Parathyroid adenoma (tissue), 2 donors: ENCODE data around the gene IGF1.

Experiments
- H2AFZ ChIP-seq: fragments of 300-600 bp; sonication (generic); one replicate; pipeline ENCODE4 v1.7.0; 2017; ENCODE audit warnings: antibody characterized with exemption, mild to moderate bottlenecking
- H3K27ac ChIP-seq: fragments of 300-600 bp; sonication (generic); one replicate; pipeline ENCODE4 v1.7.0; 2017
- H3K27me3 ChIP-seq: fragments of 300-600 bp; sonication (generic); one replicate; pipeline ENCODE4 v1.7.0; 2017; ENCODE audit warnings: low read length; ENCODE audit not compliant: control insufficient read depth, insufficient read depth
- H3K36me3 ChIP-seq: fragments of 300-600 bp; sonication (generic); one replicate; pipeline ENCODE4 v1.7.0; 2017; ENCODE audit warnings: low read length; ENCODE audit not compliant: control insufficient read depth, insufficient read depth
- H3K4me1 ChIP-seq: fragments of 300-600 bp; sonication (generic); one replicate; pipeline ENCODE4 v1.7.0; 2017; ENCODE audit warnings: control low read depth
- H3K4me2 ChIP-seq: fragments of 300-600 bp; sonication (generic); one replicate; pipeline ENCODE4 v1.7.0; 2017; ENCODE audit warnings: low read length
- H3K4me3 ChIP-seq: fragments of 300-600 bp; sonication (generic); one replicate; pipeline ENCODE4 v1.7.0; 2017; ENCODE audit warnings: low read depth, low read length
- H3K79me2 ChIP-seq: fragments of 300-600 bp; sonication (generic); one replicate; pipeline ENCODE4 v1.7.0; 2017; ENCODE audit warnings: control low read depth
- H3K9ac ChIP-seq: fragments of 300-600 bp; sonication (generic); one replicate; pipeline ENCODE4 v1.7.0; 2017; ENCODE audit warnings: mild to moderate bottlenecking
- H3K9me3 ChIP-seq: fragments of 300-600 bp; sonication (generic); one replicate; pipeline ENCODE4 v1.7.0; 2017; ENCODE audit warnings: low read length; ENCODE audit not compliant: control insufficient read depth
- CTCF ChIP-seq: fragments of 300-600 bp; sonication (generic); IDR thresholded peaks from one replicate; pipeline ENCODE4 v1.7.0; 2017; ENCODE audit warnings: antibody characterized with exemption, mild to moderate bottlenecking
- donor health status: primary hyperparathyroidism.

IGF1 gene

GRCh38 chr12:102438827-102439210 is 41.5 kb downstream of the IGF1 start:
- no peaks in the 10 kb centered on the region for H3K27me3 ChIP-seq
- H3K36me3 ChIP-seq = no peaks in the 10 kb centered on the region
- H3K27ac ChIP-seq = no peak overlapping the region
- H3K4me1 ChIP-seq = no peaks in the 10 kb centered on the region
- no peak overlapping the region for H3K4me3 ChIP-seq
- no peak overlapping the region for H3K9ac ChIP-seq
- no peaks in the 10 kb centered on the region for H3K9me3 ChIP-seq
- no peak overlapping the region for H2AFZ ChIP-seq
- H3K79me2 ChIP-seq = no peaks in the 10 kb centered on the region
- no peak overlapping the region for H3K4me2 ChIP-seq
- TF ChIP-seq CTCF = no peak

DNA sequence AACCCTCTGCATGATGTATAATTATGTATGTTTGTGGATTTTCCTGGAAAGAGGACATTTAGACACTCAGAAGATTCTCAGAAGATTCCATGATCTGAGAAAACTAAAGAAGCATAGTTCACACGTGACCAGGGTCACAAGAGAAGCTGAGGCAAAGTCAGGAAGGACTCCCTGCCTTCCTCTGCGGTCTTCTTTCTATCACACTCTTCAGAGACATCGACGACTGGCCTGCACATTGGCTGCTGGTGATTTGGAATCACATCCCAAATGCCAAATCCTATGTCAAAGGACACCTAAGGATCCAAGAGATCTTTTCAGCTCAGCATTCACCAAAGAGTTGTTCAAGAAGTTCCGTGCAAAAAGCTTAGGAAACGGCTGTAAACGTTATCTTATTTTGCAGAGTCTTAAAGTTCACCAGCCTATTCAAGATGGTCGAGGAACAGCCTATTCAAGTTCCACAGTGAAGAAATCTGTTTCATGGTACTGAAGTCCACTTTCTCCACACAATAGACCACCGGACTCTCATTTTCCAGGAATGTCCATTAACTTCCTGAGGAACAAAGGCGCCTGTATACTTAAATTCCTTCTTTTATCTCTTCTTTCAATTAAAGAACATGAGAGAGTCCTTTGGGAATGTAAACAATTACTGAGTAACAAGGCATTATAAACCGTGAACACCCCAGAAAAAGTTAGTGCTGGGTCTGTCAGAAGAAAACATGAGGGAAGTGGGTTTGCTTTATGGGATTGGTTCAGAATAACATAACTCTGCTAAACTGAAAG is 42.1 kb downstream of the IGF1 start:
- Histone ChIP-seq H3K4me1 (no peaks in the 10 kb centered on the region), H2AFZ (no peak overlapping the region), H3K27me3 (no peaks in the 10 kb centered on the region), H3K4me3 (no peak overlapping the region), H3K27ac (no peak overlapping the region), H3K9ac (no peak overlapping the region), H3K9me3 (no peaks in the 10 kb centered on the region), H3K79me2 (no peaks in the 10 kb centered on the region), H3K36me3 (no peaks in the 10 kb centered on the region), H3K4me2 (no peak overlapping the region)
- no peak for TF ChIP-seq CTCF

GRCh38 chr12:102437511-102437910 is 42.9 kb downstream of the IGF1 start:
- Histone ChIP-seq H2AFZ (no peak overlapping the region), H3K9ac (no peak overlapping the region), H3K27ac (no peak overlapping the region), H3K4me3 (no peak overlapping the region), H3K27me3 (no peaks in the 10 kb centered on the region), H3K4me1 (no peaks in the 10 kb centered on the region), H3K36me3 (no peaks in the 10 kb centered on the region), H3K4me2 (no peak overlapping the region), H3K79me2 (no peaks in the 10 kb centered on the region), H3K9me3 (no peaks in the 10 kb centered on the region)
- TF ChIP-seq CTCF = no peak

DNA sequence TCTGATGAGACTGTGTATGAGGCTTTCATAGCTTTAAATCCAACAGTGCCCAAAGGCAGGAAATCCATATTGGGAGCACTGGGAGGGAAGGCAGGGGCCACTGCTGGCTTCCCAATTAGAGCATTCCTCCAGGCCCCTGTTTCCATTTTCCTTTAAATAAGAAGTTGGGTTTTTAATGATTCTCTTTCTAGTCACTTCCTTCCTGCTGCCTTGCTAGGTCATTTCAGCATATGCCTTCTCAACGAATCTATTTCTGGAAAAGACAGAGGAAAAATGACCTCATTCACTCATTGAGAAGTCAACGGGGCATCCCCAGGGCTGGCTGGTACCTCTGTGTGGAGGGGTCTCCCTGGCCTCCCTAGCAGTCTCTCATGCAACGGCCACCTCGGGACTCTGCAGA is 43.5 kb downstream of the IGF1 start:
- Histone ChIP-seq H3K27ac (no peak overlapping the region), H3K9ac (no peak overlapping the region), H3K4me3 (no peak overlapping the region), H3K79me2 (no peaks in the 10 kb centered on the region), H3K27me3 (no peaks in the 10 kb centered on the region), H3K4me1 (no peaks in the 10 kb centered on the region), H3K36me3 (no peaks in the 10 kb centered on the region), H2AFZ (no peak overlapping the region), H3K4me2 (no peak overlapping the region), H3K9me3 (no peaks in the 10 kb centered on the region)
- no peak for TF ChIP-seq CTCF

GRCh38 chr12:102435827-102436436 is 44.4 kb downstream of the IGF1 start:
- Histone ChIP-seq H3K4me1 (no peaks in the 10 kb centered on the region), H2AFZ (no peak overlapping the region), H3K4me3 (no peak overlapping the region), H3K9ac (no peak overlapping the region), H3K79me2 (no peaks in the 10 kb centered on the region), H3K27me3 (no peaks in the 10 kb centered on the region), H3K4me2 (no peak overlapping the region), H3K36me3 (no peaks in the 10 kb centered on the region), H3K27ac (no peak overlapping the region), H3K9me3 (no peaks in the 10 kb centered on the region)
- no peak for TF ChIP-seq CTCF
